ENCODE measurements around the gene TACC3. TPM values are rescaled to one million over a fixed set of nuclear protein-coding genes. Genes with fewer than 3 reads are reported as not detected.
A peak's percentile ranks its signal among the peaks of the same experiment; 100 is the strongest.
"Not testable (repeated sequence)": the region's sequence is repeated elsewhere in the genome, so short reads cannot be mapped to it uniquely, and the experiment has no call there.

TACC3 gene
- polyA plus RNA-seq, 3 donors = 1.9 to 16.8 (median 7.1) TPM

GRCh38 chr4:1693131-1693896 is 28.0 kb upstream of the TACC3 start:
- H3K27ac ChIP-seq (ENCODE audit: low read depth, low read length) = no peak overlapping the region
- WGBS, 3 donors = 34 to 48% (median 38%) methylated on average over 7 of the region's 7 CpGs

- H3K27ac ChIP-seq (ENCODE audit: low read depth, low read length) = no peak overlapping the region
- 68 to 84% (median 80%) methylated on average over 5 of the region's 5 CpGs for WGBS, 3 donors
Measured at GRCh38 chr4:1695913-1696312, 25.4 kb upstream of the TACC3 start.

GRCh38 chr4:1701671-1702070 is 19.6 kb upstream of the TACC3 start:
- 64 to 88% (median 73%) methylated on average over 8 of the region's 8 CpGs for WGBS, 3 donors
- H3K27ac ChIP-seq (ENCODE audit: low read depth, low read length) = not testable (repeated sequence)

- WGBS, 3 donors = 86 to 97% (median 96%) methylated on average over 1 of the region's 1 CpG
- H3K27ac ChIP-seq (ENCODE audit: low read depth, low read length) = no peak overlapping the region
Measured at GRCh38 chr4:1703867-1704266, 17.5 kb upstream of the TACC3 start.

- H3K27ac ChIP-seq (ENCODE audit: low read depth, low read length) = no peak overlapping the region
- WGBS, 3 donors = 93 to 96% (median 95%) methylated on average over 6 of the region's 6 CpGs
Measured at GRCh38 chr4:1705732-1706131, 15.6 kb upstream of the TACC3 start.

- H3K27ac ChIP-seq (ENCODE audit: low read depth, low read length) = no peak overlapping the region
- 89 to 92% (median 91%) methylated on average over 6 of the region's 6 CpGs for WGBS, 3 donors
Measured at GRCh38 chr4:1706358-1706757, 15.0 kb upstream of the TACC3 start.

- H3K27ac ChIP-seq (ENCODE audit: low read depth, low read length) = no peak overlapping the region
- 29 to 55% (median 45%) methylated on average over 1 of the region's 1 CpG for WGBS, 3 donors
Measured at GRCh38 chr4:1708581-1708980, 12.7 kb upstream of the TACC3 start.

GRCh38 chr4:1711055-1711570 is 10.2 kb upstream of the TACC3 start:
- H3K27ac ChIP-seq (ENCODE audit: low read depth, low read length) = no peak overlapping the region
- 12 to 14% (median 14%) methylated on average over 22 of the region's 22 CpGs for WGBS, 3 donors

- peak overlapping the region; percentile 44 for H3K27ac ChIP-seq (ENCODE audit: low read depth, low read length)
- 0 to 1% (median 0%) methylated on average over 62 to 85 of the region's 85 CpGs for WGBS, 3 donors
Measured at GRCh38 chr4:1711571-1712215, 9.6 kb upstream of the TACC3 start.

- H3K27ac ChIP-seq (ENCODE audit: low read depth, low read length) = peak within 1 kb of the TSS; percentile 100
- 0% methylated on average over 65 to 98 of the region's 98 CpGs for WGBS, 3 donors
Measured at GRCh38 chr4:1712216-1713002, 8.9 kb upstream of the TACC3 start, which contains the start of gene SLBP. SLBP (minus strand) TSS chr4:1712319; CDS start chr4:1712188, 131 bp downstream.

GRCh38 chr4:1713003-1713851 is 8.1 kb upstream of the TACC3 start:
- 18 to 23% (median 22%) methylated on average over 35 of the region's 35 CpGs for WGBS, 3 donors
- H3K27ac ChIP-seq (ENCODE audit: low read depth, low read length) = peak overlapping the region; percentile 100

- 65 to 70% (median 66%) methylated on average over 9 of the region's 9 CpGs for WGBS, 3 donors
- no peak overlapping the region for H3K27ac ChIP-seq (ENCODE audit: low read depth, low read length)
Measured at GRCh38 chr4:1714303-1715001, 6.9 kb upstream of the TACC3 start.

- no peak overlapping the region for H3K27ac ChIP-seq (ENCODE audit: low read depth, low read length)
- 51 to 80% (median 54%) methylated on average over 16 of the region's 16 CpGs for WGBS, 3 donors
Measured at GRCh38 chr4:1715002-1715758, 6.1 kb upstream of the TACC3 start.

GRCh38 chr4:1716065-1716945 is 5.0 kb upstream of the TACC3 start:
- H3K27ac ChIP-seq (ENCODE audit: low read depth, low read length) = no peak overlapping the region
- 81 to 84% (median 83%) methylated on average over 15 of the region's 15 CpGs for WGBS, 3 donors

- H3K27ac ChIP-seq (ENCODE audit: low read depth, low read length) = no peak overlapping the region
- 90 to 92% (median 91%) methylated on average over 30 to 32 of the region's 32 CpGs for WGBS, 3 donors
Measured at GRCh38 chr4:1717129-1718094, 3.9 kb upstream of the TACC3 start.

Measured in adipose tissue (tissue), 3 donors.